NOMO-1 treated with dmso at 0.1 percent for 144 hours (cell line): ENCODE results near the gene SMARCB1.

Source experiments
- DNase-seq: peaks from one replicate; lab custom pipeline; 2025; ENCODE audit not compliant: unreplicated experiment; lab: John Stamatoyannopoulos, UW

SMARCB1 gene

DNA sequence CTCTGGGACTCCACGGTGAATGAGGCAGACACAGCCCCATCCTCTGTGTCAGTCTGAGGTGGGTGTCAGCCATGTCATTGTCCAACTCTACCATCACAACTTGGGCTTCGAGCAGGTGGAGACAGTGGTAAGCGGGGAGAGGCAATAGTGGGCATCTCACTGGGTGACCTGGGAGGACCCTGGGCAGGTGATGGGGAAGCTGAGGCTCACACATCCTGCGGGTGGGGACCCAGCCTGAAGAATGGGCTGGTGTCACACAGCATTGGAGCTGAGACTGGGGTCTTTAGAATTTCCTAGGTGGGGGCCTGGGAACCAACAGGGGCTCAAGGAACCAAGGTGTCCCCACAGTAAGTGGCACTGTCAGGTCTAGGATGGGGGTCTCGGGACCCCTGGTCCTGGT, 7.0 kb upstream of the SMARCB1 start:
- DNase-seq: no peak

DNA sequence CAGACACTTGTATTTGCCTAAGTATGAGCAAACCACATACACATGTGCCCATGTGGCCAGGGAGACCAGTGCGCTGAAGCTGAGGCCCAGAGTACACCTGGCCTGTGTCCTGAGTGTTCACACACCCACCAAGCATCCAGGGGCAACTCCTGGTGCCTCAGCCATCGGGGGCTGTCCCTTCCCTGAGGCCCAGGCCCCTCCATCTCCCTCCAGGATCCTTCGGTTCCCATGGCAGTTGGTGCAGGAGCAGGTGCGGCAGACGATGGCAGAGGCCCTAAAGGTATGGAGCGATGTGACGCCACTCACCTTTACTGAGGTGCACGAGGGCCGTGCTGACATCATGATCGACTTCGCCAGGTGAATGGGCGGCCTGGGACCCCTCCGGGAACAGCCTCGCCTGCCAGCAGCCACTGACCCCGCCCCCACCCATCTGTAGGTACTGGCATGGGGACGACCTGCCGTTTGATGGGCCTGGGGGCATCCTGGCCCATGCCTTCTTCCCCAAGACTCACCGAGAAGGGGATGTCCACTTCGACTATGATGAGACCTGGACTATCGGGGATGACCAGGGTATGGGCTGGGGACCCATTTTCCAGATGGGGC, 6.5 kb upstream of the SMARCB1 start:
- no peak for DNase-seq

DNA sequence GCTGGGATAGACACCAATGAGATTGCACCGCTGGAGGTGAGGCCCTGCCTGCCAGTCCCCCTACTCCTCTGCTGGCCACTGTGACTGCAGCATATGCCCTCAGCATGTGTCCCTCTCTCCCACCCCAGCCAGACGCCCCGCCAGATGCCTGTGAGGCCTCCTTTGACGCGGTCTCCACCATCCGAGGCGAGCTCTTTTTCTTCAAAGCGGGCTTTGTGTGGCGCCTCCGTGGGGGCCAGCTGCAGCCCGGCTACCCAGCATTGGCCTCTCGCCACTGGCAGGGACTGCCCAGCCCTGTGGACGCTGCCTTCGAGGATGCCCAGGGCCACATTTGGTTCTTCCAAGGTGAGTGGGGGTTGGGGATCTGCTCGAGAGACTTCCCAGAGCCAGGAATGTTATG, 5.7 kb upstream of the SMARCB1 start:
- no peak for DNase-seq

DNA sequence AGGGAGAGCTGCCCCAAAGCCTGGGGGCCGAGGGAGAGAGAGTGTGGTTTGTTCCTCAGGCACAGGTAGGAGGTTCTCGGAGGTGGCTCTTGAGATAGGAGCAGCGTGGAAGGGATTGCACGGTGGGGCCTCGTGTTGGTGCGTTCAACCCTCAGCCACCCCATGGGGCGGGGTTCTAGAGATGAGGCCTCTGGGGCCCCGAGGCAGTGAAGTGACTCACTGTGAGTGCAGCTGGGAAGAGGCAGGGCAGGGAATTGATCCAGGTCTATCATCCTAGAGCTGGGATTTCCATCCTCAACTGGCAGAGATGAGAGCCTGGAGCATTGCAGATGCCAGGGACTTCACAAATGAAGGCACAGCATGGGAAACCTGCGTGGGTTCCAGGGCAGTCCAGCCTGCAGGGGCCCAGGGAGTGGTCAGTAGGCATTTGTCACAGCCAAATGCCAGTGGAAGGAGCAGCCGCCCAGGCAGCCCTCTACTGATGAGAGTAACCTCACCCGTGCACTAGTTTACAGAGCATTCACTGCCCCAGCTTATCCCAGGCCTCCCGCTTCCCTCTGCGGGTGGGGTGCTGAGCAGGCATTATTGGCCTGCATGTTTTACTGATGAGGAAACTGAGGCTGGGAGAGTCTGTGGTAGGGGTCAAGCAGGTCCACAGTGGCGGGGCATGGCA, 5.1 kb upstream of the SMARCB1 start:
- DNase-seq: no peak

- DNase-seq: no peak
Observed at GRCh38 chr22:23782252-23782651, 4.5 kb upstream of the SMARCB1 start.

DNA sequence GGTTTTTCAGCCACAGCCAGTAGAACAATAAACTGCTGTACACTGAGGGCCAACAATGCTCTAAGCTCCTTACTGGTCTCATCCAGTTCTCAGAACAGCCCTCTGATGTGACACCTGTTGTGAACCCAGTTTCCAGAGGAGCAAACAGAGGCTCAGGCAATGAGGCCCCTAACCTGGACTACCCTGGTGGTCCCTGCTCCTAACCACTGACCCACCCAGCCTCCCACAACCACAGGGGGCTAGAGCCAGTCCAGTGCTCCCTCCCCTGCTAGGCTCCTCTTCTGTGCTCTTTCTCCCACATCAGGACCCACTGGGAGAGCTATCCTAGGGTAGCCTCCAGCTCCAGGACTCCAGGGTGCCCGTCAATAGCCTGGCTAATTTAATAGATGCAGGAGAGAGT, 4.1 kb upstream of the SMARCB1 start:
- DNase-seq: no peak

GRCh38 chr22:23783265-23784150, 3.3 kb upstream of the SMARCB1 start:
- no peak for DNase-seq

DNA sequence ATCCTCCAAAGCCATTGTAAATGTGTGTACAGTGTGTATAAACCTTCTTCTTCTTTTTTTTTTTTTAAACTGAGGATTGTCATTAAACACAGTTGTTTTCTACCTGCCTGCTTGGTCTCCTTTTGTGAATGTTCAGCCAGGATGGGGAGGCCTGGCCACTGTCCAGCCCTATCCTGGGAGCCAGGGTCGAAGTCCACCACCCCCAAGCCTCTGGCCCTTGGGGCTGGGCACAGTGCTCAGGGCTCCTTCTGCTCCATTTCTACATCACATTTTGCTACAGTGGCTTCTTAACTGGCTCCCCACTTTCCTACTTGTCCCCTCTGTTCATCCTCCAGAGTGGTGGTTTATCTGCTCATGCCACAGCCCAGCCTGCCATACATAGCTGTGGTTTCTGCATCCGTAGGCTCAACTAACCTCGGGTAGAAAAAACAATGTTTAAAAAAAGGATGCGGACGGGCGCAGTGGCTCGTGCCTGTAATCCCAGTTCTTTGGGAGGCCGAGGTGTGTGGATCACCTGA, 2.5 kb upstream of the SMARCB1 start:
- DNase-seq: no peak

- no peak for DNase-seq
Observed at GRCh38 chr22:23786261-23786710, 480 bp upstream of the SMARCB1 start.

- DNase-seq: no peak
Observed at GRCh38 chr22:23787600-23787896, 782 bp downstream of the SMARCB1 start.

- DNase-seq: no peak
Observed at GRCh38 chr22:23787910-23788309, 1.1 kb downstream of the SMARCB1 start.

- DNase-seq: no peak
Observed at GRCh38 chr22:23789121-23789520, 2.4 kb downstream of the SMARCB1 start.

DNA sequence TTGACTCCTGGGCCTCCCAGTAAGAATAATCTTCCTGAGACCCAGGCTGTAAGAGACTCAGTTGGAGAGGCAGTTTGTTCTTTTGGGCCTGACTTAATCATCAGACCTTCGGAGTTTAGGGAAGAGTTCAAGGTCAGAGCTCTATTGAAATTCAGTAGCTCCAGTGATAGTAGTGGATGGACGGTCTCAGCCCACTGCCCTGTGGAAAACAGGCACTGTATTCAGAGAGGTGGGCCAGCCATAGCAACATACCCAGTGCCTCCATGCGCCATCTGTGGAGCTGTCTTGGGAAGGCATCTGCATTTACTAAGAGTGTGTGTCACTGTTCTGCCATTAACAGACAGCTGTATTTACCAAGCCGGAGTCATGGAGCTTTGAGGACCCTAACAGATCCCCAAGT, 2.9 kb downstream of the SMARCB1 start:
- no peak for DNase-seq

DNA sequence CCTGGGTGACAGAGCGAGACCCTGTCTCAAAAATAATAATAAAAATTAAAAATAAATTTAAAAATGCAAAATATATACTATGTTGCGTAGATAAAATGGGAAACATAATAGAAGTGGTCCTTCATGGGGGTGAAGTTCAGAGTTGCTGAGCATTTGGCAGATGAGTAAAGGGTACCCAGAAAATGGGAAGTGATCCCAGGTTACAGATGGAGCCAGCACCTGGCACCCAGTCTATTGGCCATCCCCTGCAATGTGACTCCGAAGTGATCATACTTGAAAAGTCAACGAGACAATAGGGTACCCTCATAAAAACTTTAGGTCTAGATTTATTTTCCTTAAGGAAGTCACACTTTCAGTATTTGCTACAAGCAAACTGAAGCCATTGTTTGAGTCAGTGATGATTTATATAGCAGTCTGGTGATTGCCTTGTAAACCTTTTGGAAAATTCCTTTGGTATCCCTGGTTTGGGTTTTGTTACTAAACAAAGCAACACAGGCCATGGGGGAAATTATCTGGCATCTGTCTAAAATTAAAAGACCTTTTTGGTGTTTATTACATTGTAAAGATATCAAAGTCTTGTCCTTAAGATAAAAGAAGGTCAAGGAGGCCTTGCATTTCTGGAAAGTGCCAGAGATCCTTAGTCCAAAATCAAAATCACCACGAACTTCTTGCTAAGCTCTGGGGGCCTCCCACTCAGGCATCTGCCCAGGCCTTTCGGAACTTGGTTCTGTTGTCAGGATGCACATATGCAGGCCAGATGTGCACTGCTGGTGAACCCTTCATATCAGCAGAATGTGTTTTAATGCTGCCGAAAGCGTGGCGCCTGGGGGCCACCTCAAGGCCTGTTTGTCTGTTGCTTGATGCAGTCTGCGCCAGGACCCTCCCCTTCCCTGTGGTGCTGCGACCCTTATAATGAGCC, 4.3 kb downstream of the SMARCB1 start:
- no peak for DNase-seq

- DNase-seq: no peak
Observed at GRCh38 chr22:23791738-23792645, 5.2 kb downstream of the SMARCB1 start.

GRCh38 chr22:23793326-23793725, 6.6 kb downstream of the SMARCB1 start:
- DNase-seq: no peak

- no peak for DNase-seq
Observed at GRCh38 chr22:23796461-23796860, 9.7 kb downstream of the SMARCB1 start.

GRCh38 chr22:23800297-23801237, 13.8 kb downstream of the SMARCB1 start:
- DNase-seq: no peak
